Ascending aorta (tissue), 2 donors: Measurements from ENCODE around the gene MMP19. TPM values are rescaled to one million over a fixed set of nuclear protein-coding genes. Genes with fewer than 3 reads are reported as not detected.

Source experiments
- DNase-seq, 2 donors: peaks; one replicate each; pipeline ENCODE4 v3.0.0-alpha.2; 2019; ENCODE audit warnings: low spot score in 2 of 2
- H3K27ac ChIP-seq, 2 donors: fragments of 200-600 bp; sonication (generic); one replicate each; pipeline ENCODE4 v1.5.1; 2016 to 2017; ENCODE audit warnings: mild to moderate bottlenecking in 1 of 2
- H3K27me3 ChIP-seq: fragments of 200-600 bp; sonication (generic); one replicate; pipeline ENCODE4 v1.5.1; 2017
- H3K36me3 ChIP-seq, 2 donors: fragments of 200-600 bp; sonication (generic); one replicate each; pipeline ENCODE4 v1.5.1; 2016
- H3K4me1 ChIP-seq, 2 donors: fragments of 200-600 bp; sonication (generic); one replicate each; pipeline ENCODE4 v1.5.1; 2016 to 2017; ENCODE audit warnings: mild to moderate bottlenecking in 1 of 2
- H3K4me3 ChIP-seq, 2 donors: fragments of 200-600 bp; sonication (generic); one replicate each; pipeline ENCODE4 v1.5.1; 2016 to 2017; ENCODE audit warnings: mild to moderate bottlenecking in 1 of 2
- H3K9me3 ChIP-seq, 2 donors: fragments of 200-600 bp; sonication (generic); one replicate each; pipeline ENCODE4 v1.5.1; 2016
- CTCF ChIP-seq, 3 experiments: fragments of 200-600 bp in 2 of 3; fragments of 450-650 bp in 1 of 3; sonication (generic) in 2 of 3; IDR thresholded peaks; one replicate each; pipeline ENCODE4 v1.5.1; 2016 to 2019; ENCODE audit warnings: antibody characterized with exemption in 3 of 3, mild to moderate bottlenecking in 1 of 3, moderate library complexity in 1 of 3
- intact Hi-C: fragments of 100-400 bp; cut with DNase I; formaldehyde crosslinking; loops from one replicate; pipeline ENCODE4 v1.15.1; 2023
- total RNA-seq: library from RNA; depleted of rRNA; stranded (reverse); fragments of >200 nt; gene quantifications from one replicate; pipeline ENCODE4 v1.1.0, GENCODE V29; 2016

Gene MMP19
- total RNA-seq, 1 donor from 2014 or later: 37.5 TPM

DNA sequence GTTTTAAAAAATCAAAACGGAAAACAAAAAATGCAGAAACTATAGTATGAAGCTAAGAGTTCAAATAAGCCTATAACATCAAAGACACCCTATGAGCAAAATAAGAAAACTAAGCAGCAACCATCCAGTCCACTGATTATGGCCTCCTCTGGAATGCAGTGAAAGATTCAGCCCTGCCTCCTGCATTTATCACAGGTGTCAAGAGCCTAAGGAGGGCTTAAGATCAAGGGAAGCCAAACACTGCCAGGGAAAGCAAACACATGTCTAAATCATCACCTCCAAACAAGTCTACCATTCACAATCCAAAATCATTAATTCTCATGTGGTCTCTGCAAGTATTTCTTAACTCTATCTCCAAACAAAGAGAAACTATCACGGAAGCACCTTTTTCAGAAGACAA, 53.6 kb downstream of the MMP19 start:
- no peak for DNase-seq
- Histone ChIP-seq H3K27ac (no peak overlapping the region), H3K36me3 (peaks cover 60 to 79% of the 10 kb centered on the region in 2 donors), H3K9me3 (no peaks in the 10 kb centered on the region), H3K27me3 (no peaks in the 10 kb centered on the region), H3K4me1 (no peaks in the 10 kb centered on the region), H3K4me3 (no peak overlapping the region)
- intact Hi-C loops: no loop called here
- no peak for TF ChIP-seq CTCF (IDR thresholded peaks at IDR 0.05)

GRCh38 chr12:55788546-55788945, 54.2 kb downstream of the MMP19 start:
- Histone ChIP-seq H3K27me3 (no peaks in the 10 kb centered on the region), H3K27ac (no peak overlapping the region), H3K9me3 (no peaks in the 10 kb centered on the region), H3K4me1 (no peaks in the 10 kb centered on the region), H3K36me3 (peaks cover 60 to 79% of the 10 kb centered on the region in 2 donors), H3K4me3 (no peak overlapping the region)
- intact Hi-C loops: no loop called here
- TF ChIP-seq CTCF (IDR thresholded peaks at IDR 0.05): no peak
- DNase-seq: no peak

Other genes with a start within 250 kb of the MMP19 start
- gene OR10P1, start 206.0 kb downstream of the MMP19 start, total RNA-seq: not detected
- gene ITGA7, start 135.0 kb downstream of the MMP19 start, total RNA-seq: 246 TPM
- gene BLOC1S1, start 126.9 kb downstream of the MMP19 start, total RNA-seq: 57.2 TPM
- 3.6 TPM for gene RDH5, start 122.5 kb downstream of the MMP19 start, total RNA-seq
- gene CD63, start 113.9 kb downstream of the MMP19 start, total RNA-seq: 566 TPM
- gene GDF11, start 99.8 kb downstream of the MMP19 start, total RNA-seq: 1.6 TPM
- 13.4 TPM for gene SARNP, start 25.2 kb downstream of the MMP19 start, total RNA-seq
- 13.8 TPM for gene ORMDL2, start 24.9 kb downstream of the MMP19 start, total RNA-seq
- 26.1 TPM for gene DNAJC14, start 13.3 kb downstream of the MMP19 start, total RNA-seq
- gene PYM1, start 85.0 kb upstream of the MMP19 start, total RNA-seq: 83.7 TPM
- gene DGKA, start 88.2 kb upstream of the MMP19 start, total RNA-seq: 48.6 TPM
- gene PMEL, start 123.1 kb upstream of the MMP19 start, total RNA-seq: not detected
- gene CDK2, start 123.9 kb upstream of the MMP19 start, total RNA-seq: 24.5 TPM
- 48.0 TPM for gene RAB5B, start 131.1 kb upstream of the MMP19 start, total RNA-seq
- gene SUOX, start 154.3 kb upstream of the MMP19 start, total RNA-seq: 5.4 TPM
- gene IKZF4, start 178.1 kb upstream of the MMP19 start, total RNA-seq: 1.6 TPM
- 877 TPM for gene RPS26, start 199.0 kb upstream of the MMP19 start, total RNA-seq
- 3.2 TPM for gene ERBB3, start 237.2 kb upstream of the MMP19 start, total RNA-seq